ENCODE results near the gene NDUFA8.

Gene NDUFA8

DNA sequence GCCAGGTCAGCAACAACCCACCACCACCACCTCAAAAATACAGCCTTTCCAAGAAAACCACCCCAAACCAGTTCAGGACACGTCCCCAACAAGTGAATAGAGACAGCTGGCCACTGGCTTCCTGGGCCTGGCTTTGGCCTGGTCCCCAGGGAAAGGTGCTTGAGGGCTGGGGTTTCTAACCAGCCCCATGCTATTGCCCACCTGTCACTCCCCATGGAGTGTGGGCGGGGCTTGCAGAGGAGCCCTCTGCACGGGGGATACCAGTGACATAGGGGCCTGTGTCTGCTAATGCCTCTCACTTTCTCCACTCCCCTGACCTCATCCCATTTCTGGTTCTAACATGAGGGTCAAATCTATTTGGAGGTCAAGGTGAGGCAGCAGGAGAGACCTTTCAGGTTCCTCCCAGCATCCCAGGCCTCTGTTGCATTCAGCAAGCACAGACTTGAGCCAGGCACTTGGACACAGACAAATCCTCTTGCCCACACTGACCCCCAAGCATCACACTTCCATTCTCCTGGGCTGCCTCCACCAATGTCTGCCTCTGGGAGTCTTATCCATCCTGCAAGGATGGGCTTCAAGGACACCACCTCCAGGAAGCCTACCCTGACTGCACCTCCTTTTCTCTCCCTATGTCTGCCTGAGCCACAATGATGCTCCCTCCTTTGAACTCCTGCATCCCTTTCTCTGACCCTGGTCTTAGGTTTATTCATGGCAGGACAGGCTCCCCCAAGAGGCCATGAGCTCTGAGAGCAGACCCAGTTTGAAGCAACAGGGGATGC, 50.4 kb downstream of the NDUFA8 start:
- no peak for TF ChIP-seq FOXM1 (IDR thresholded peaks at IDR 0.05; ENCODE audit: borderline replicate concordance, low read depth)
- no peak for TF ChIP-seq TAF1 (IDR thresholded peaks at IDR 0.05; ENCODE audit: low read depth)
- no peak for TF ChIP-seq YY1 (IDR thresholded peaks at IDR 0.05; ENCODE audit: low read depth)
- no peak for TF ChIP-seq MAX (IDR thresholded peaks at IDR 0.05)
- no peak for TF ChIP-seq REST (IDR thresholded peaks at IDR 0.05; ENCODE audit: low read depth)
- TF ChIP-seq TEAD4 (IDR thresholded peaks at IDR 0.05), result no peak
- TF ChIP-seq NFIC (IDR thresholded peaks at IDR 0.05), result no peak
- no peak for TF ChIP-seq TCF12 (IDR thresholded peaks at IDR 0.05; ENCODE audit: low read depth)
- TF ChIP-seq RAD21 (IDR thresholded peaks at IDR 0.05; ENCODE audit: low read depth), result no peak
- TF ChIP-seq EGR1 (IDR thresholded peaks at IDR 0.05), result no peak
- TF ChIP-seq, protein P1, sequence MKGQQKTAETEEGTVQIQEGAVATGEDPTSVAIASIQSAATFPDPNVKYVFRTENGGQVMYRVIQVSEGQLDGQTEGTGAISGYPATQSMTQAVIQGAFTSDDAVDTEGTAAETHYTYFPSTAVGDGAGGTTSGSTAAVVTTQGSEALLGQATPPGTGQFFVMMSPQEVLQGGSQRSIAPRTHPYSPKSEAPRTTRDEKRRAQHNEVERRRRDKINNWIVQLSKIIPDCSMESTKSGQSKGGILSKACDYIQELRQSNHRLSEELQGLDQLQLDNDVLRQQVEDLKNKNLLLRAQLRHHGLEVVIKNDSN (IDR thresholded peaks at IDR 0.05), result no peak
- TF ChIP-seq EP300 (IDR thresholded peaks at IDR 0.05; ENCODE audit: borderline replicate concordance), result no peak
- TF ChIP-seq CEBPB (IDR thresholded peaks at IDR 0.05), result no peak
- no peak for TF ChIP-seq CREB1 (IDR thresholded peaks at IDR 0.05; ENCODE audit: low read depth)
- TF ChIP-seq ZBTB7A (IDR thresholded peaks at IDR 0.05; ENCODE audit: low read depth), result no peak

- TF ChIP-seq MAX (IDR thresholded peaks at IDR 0.05) (no peak), FOXM1 (IDR thresholded peaks at IDR 0.05; ENCODE audit: borderline replicate concordance, low read depth) (no peak), TCF12 (IDR thresholded peaks at IDR 0.05; ENCODE audit: low read depth) (no peak), CEBPB (IDR thresholded peaks at IDR 0.05) (no peak), NFIC (IDR thresholded peaks at IDR 0.05) (no peak), TEAD4 (IDR thresholded peaks at IDR 0.05) (no peak), TAF1 (IDR thresholded peaks at IDR 0.05; ENCODE audit: low read depth) (no peak), CREB1 (IDR thresholded peaks at IDR 0.05; ENCODE audit: low read depth) (no peak), YY1 (IDR thresholded peaks at IDR 0.05; ENCODE audit: low read depth) (no peak), RAD21 (IDR thresholded peaks at IDR 0.05; ENCODE audit: low read depth) (no peak), REST (IDR thresholded peaks at IDR 0.05; ENCODE audit: low read depth) (no peak), EP300 (IDR thresholded peaks at IDR 0.05; ENCODE audit: borderline replicate concordance) (no peak), EGR1 (IDR thresholded peaks at IDR 0.05) (no peak), ZBTB7A (IDR thresholded peaks at IDR 0.05; ENCODE audit: low read depth) (no peak)
- TF ChIP-seq, protein P1 (IDR thresholded peaks at IDR 0.05), result no peak
Observed at GRCh38 chr9:122107291-122107805, 52.2 kb downstream of the NDUFA8 start.

- TF ChIP-seq MAX (IDR thresholded peaks at IDR 0.05), result no peak
Observed at GRCh38 chr9:122106576-122106975, 53.0 kb downstream of the NDUFA8 start.

DNA sequence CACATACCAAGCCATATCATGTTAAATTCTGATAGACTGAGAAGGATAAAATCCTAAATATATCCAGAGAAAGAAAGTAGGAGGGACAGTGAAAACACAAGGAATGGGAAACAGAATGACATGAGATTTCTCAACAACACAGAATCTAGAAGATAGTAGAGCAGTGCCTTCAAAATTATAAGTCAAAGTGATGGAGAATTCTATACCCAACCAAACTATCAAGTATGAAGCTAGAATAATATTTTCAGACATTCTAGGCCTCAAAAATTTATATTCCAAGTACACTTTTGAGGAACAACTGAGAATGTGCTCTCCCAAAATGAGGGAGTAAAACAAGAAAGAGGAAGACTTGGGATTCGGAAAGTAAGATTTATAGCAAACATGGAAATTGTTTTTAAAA, 55.6 kb downstream of the NDUFA8 start:
- TF ChIP-seq TAF1 (IDR thresholded peaks at IDR 0.05; ENCODE audit: low read depth) (no peak), YY1 (IDR thresholded peaks at IDR 0.05; ENCODE audit: low read depth) (no peak), EGR1 (IDR thresholded peaks at IDR 0.05) (no peak), FOXM1 (IDR thresholded peaks at IDR 0.05; ENCODE audit: borderline replicate concordance, low read depth) (no peak), REST (IDR thresholded peaks at IDR 0.05; ENCODE audit: low read depth) (no peak), ZBTB7A (IDR thresholded peaks at IDR 0.05; ENCODE audit: low read depth) (no peak), TCF12 (IDR thresholded peaks at IDR 0.05; ENCODE audit: low read depth) (no peak), CREB1 (IDR thresholded peaks at IDR 0.05; ENCODE audit: low read depth) (no peak)

All from Ishikawa (cell line).